ENCODE data around the gene WWOX. TPM values are rescaled to one million over a fixed set of nuclear protein-coding genes. Genes with fewer than 3 reads are reported as not detected.

The WWOX gene
- total and polyA plus RNA-seq, 2 of the 8 experiments (the other 6 are each of a cell fraction or from before 2014, with no cell fraction given), result 5.4 to 16.7 TPM

GRCh38 chr16:78535098-78535497, 435.6 kb downstream of the WWOX start:
- ChIA-PET POLR2A (ENCODE audit: partially characterized antibody) (no interaction called here), CTCF (ENCODE audit: partially characterized antibody) (no interaction called here)
- FAIRE-seq, result no peak
- H3K9ac ChIP-seq (replicated peaks in 1 of 4; ENCODE audit: extremely low read depth in 1 of 4, low read depth in 3 of 4, low read length in 3 of 4), result no peak overlapping the region
- H3K4me2 ChIP-seq (ENCODE audit: insufficient read depth in 1 of 2, low read depth in 2 of 2, low read length in 2 of 2), result no peak overlapping the region
- no peak overlapping the region for H3K56ac ChIP-seq (replicated peaks; ENCODE audit: insufficient read length, low read depth, low read length)
- H3K79me1 ChIP-seq (ENCODE audit: low read depth, low read length), result no peaks in the 10 kb centered on the region
- 85% methylated on average over 4 of the region's 4 CpGs; no CpG with 5 or more reads in 1 of the 2 experiments for WGBS, 2 experiments (ENCODE audit: extremely low coverage in 1 of 2, insufficient coverage in 1 of 2, insufficient read length in 1 of 2, insufficient replicate concordance in 2 of 2, low coverage in 1 of 2, low lambda C conversion rate in 2 of 2, missing lambda C conversion rate in 1 of 2)
- no peaks in the 10 kb centered on the region for H3K79me2 ChIP-seq (ENCODE audit: control insufficient read depth in 1 of 2, insufficient read depth in 2 of 2, low read length in 2 of 2)
- H3K4me3 ChIP-seq (ENCODE audit: extremely low read depth in 1 of 4, insufficient read depth in 2 of 4, low read depth in 3 of 4, low read length in 4 of 4), result no peak overlapping the region
- H2BK5ac ChIP-seq (ENCODE audit: low read depth, low read length), result no peak overlapping the region
- H2AK5ac ChIP-seq (ENCODE audit: low read depth, low read length), result no peak overlapping the region
- no peak overlapping the region for H4K8ac ChIP-seq (ENCODE audit: extremely low read depth, insufficient read depth, low read length)
- no peaks in the 10 kb centered on the region for H3K36me3 ChIP-seq (ENCODE audit: control insufficient read depth in 2 of 4, insufficient read depth in 4 of 4, low read length in 3 of 4)
- TF ChIP-seq NANOG (IDR thresholded peaks at IDR 0.05; ENCODE audit: insufficient read depth, low read depth, low read length, poor library complexity, severe bottlenecking) (no peak), GABPA (IDR thresholded peaks at IDR 0.05; ENCODE audit: borderline replicate concordance, insufficient read depth, low read length) (no peak), POU5F1 (IDR thresholded peaks at IDR 0.05; ENCODE audit: low read depth, low read length) (no peak)
- no peak overlapping the region for H3K14ac ChIP-seq (ENCODE audit: insufficient read length)
- H4K5ac ChIP-seq (ENCODE audit: insufficient read length, low read depth, low read length), result no peak overlapping the region
- H3K4me1 ChIP-seq (replicated peaks in 1 of 4; ENCODE audit: control insufficient read depth in 3 of 4, insufficient read depth in 4 of 4, low read length in 3 of 4), result no peaks in the 10 kb centered on the region
- no peak overlapping the region for H4K91ac ChIP-seq (replicated peaks; ENCODE audit: insufficient read length, low read length)
- no peak for DNase-seq (ENCODE audit: low read depth in 1 of 2, low spot score in 2 of 2)
- peaks cover 2% of the 10 kb centered on the region; the same call in 1 of the 2 replicates for H3K23me2 ChIP-seq (ENCODE audit: low read depth, low read length)
- H2BK15ac ChIP-seq (ENCODE audit: low read length), result no peak overlapping the region
- no peaks in the 10 kb centered on the region for H4K20me1 ChIP-seq (replicated peaks in 1 of 2; ENCODE audit: control insufficient read depth in 1 of 2, insufficient read depth in 2 of 2, low read length in 2 of 2)
- H2BK20ac ChIP-seq (ENCODE audit: low read length), result no peak overlapping the region
- H3K18ac ChIP-seq (ENCODE audit: extremely low read depth, low read length), result no peak overlapping the region
- H3K4ac ChIP-seq (replicated peaks; ENCODE audit: insufficient read length, low read depth, low read length), result no peak overlapping the region
- H3K23ac ChIP-seq (ENCODE audit: insufficient read length), result no peak overlapping the region
- H3K27ac ChIP-seq (ENCODE audit: low read depth, low read length), result no peak overlapping the region
- no peak overlapping the region for H2BK12ac ChIP-seq (ENCODE audit: low read depth, low read length)
- no peak overlapping the region for H2AFZ ChIP-seq (ENCODE audit: low read length)
- H3K9me3 ChIP-seq (ENCODE audit: insufficient read depth in 2 of 2, low read depth in 1 of 2, low read length in 1 of 2), result no peaks in the 10 kb centered on the region
- H2BK120ac ChIP-seq (replicated peaks; ENCODE audit: low read depth, low read length), result no peak overlapping the region
- no peaks in the 10 kb centered on the region for H3K27me3 ChIP-seq (replicated peaks in 1 of 4; ENCODE audit: control insufficient read depth in 3 of 4, extremely low read depth in 1 of 4, insufficient read depth in 3 of 4, low read length in 3 of 4)

Measured in H1 (cell line).